Loucy (cell line): ENCODE results near the gene UBAC2.

Source experiments
- EZH2phosphoT487 ChIP-seq: fragments of 200-600 bp; IDR thresholded peaks from 2 replicates; pipeline ENCODE4 v1.6.1; 2018; ENCODE audit warnings: antibody characterized with exemption, mild to moderate bottlenecking, moderate library complexity, borderline replicate concordance
- TF ChIP-seq, protein P1 (sequence below): fragments of 200-600 bp; sonication (generic); conservative IDR thresholded peaks from 2 replicates; pipeline ENCODE4 v1.5.1; 2014; ENCODE audit warnings: mild to moderate bottlenecking, antibody characterized with exemption, low read length

- TF ChIP-seq, protein P1, sequence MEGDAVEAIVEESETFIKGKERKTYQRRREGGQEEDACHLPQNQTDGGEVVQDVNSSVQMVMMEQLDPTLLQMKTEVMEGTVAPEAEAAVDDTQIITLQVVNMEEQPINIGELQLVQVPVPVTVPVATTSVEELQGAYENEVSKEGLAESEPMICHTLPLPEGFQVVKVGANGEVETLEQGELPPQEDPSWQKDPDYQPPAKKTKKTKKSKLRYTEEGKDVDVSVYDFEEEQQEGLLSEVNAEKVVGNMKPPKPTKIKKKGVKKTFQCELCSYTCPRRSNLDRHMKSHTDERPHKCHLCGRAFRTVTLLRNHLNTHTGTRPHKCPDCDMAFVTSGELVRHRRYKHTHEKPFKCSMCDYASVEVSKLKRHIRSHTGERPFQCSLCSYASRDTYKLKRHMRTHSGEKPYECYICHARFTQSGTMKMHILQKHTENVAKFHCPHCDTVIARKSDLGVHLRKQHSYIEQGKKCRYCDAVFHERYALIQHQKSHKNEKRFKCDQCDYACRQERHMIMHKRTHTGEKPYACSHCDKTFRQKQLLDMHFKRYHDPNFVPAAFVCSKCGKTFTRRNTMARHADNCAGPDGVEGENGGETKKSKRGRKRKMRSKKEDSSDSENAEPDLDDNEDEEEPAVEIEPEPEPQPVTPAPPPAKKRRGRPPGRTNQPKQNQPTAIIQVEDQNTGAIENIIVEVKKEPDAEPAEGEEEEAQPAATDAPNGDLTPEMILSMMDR = no peak
- no peak for TF ChIP-seq EZH2phosphoT487
Measured at GRCh38 chr13:99162567-99163361, 37.9 kb upstream of the UBAC2 start.
